Gastrocnemius medialis (tissue), 4 donors: ENCODE measurements around the gene ITGA11. TPM values are rescaled to one million over a fixed set of nuclear protein-coding genes. Genes with fewer than 3 reads are reported as not detected.

Source experiments
- ATAC-seq, 2 donors: fragments of 150-250 bp; one replicate each; pipeline ENCODE4 v1.9.1; 2016
- DNase-seq, 2 donors: peaks; one replicate each; pipeline ENCODE4 v3.0.0-alpha.2; 2019
- H3K27ac ChIP-seq, 4 donors: fragments of 200-600 bp; sonication (generic); 1 replicate in 1 of 4; 2 replicates in 3 of 4; pipeline ENCODE4 v1.5.1; 2016 to 2018; ENCODE audit warnings: mild to moderate bottlenecking in 2 of 4, moderate library complexity in 1 of 4
- H3K27me3 ChIP-seq, 3 donors: fragments of 200-600 bp; sonication (generic) in 2 of 3; 1 replicate in 1 of 3; 2 replicates in 2 of 3; pipeline versions ENCODE4 v1.5.1 to v1.6.0; 2016 to 2019; ENCODE audit warnings: mild to moderate bottlenecking in 1 of 3, moderate library complexity in 1 of 3
- H3K36me3 ChIP-seq, 2 donors: fragments of 200-600 bp; sonication (generic) in 1 of 2; one replicate each; pipeline ENCODE4 v1.5.1; 2017 to 2018
- H3K4me1 ChIP-seq, 2 donors: fragments of 200-600 bp; sonication (generic) in 1 of 2; one replicate each; pipeline ENCODE4 v1.5.1; 2016 to 2017; ENCODE audit warnings: mild to moderate bottlenecking in 2 of 2
- H3K4me3 ChIP-seq, 4 donors: fragments of 200-600 bp; sonication (generic) in 3 of 4; 1 replicate in 1 of 4; 2 replicates in 3 of 4; pipeline ENCODE4 v1.5.1; 2016 to 2019; ENCODE audit warnings: mild to moderate bottlenecking in 2 of 4
- H3K9me3 ChIP-seq, 3 donors: fragments of 200-600 bp; sonication (generic) in 2 of 3; 1 replicate in 1 of 3; 2 replicates in 2 of 3; pipeline ENCODE4 v1.5.1; 2016 to 2019
- POLR2A ChIP-seq, 2 donors: fragments of 450-650 bp; IDR thresholded peaks; one replicate each; pipeline ENCODE4 v1.6.1; 2017; ENCODE audit warnings: antibody characterized with exemption in 2 of 2, mild to moderate bottlenecking in 2 of 2, moderate library complexity in 2 of 2
- in situ Hi-C, 4 donors: fragments of 200-750 bp; cut with MboI; loops; one replicate each; pipeline versions ENCODE4 v1.15.0 to v1.8.0; 2017; ENCODE audit warnings: low sequenced_read_pairs in 4 of 4
- intact Hi-C: fragments of 100-400 bp; cut with DNase I; formaldehyde crosslinking; loops from one replicate; pipeline ENCODE4 v1.15.1; 2023; ENCODE audit warnings: low total_unique reads
- total RNA-seq, 4 donors: library from RNA; depleted of rRNA; stranded (reverse); fragments of >200 nt; gene quantifications; one replicate each; pipeline versions ENCODE4 v1.1.0 to v1.2.3, GENCODE V29; 2016
- TF ChIP-seq, protein P1 (sequence below), 5 experiments: fragments of 450-650 bp in 3 of 5; fragments of 200-600 bp in 2 of 5; sonication (generic) in 2 of 5; IDR thresholded peaks in 4 of 5; conservative IDR thresholded peaks in 1 of 5; 1 replicate in 4 of 5; 2 replicates in 1 of 5; pipeline ENCODE4 v1.5.1; 2016 to 2019; ENCODE audit warnings: antibody characterized with exemption in 5 of 5, mild to moderate bottlenecking in 3 of 5, moderate library complexity in 3 of 5

ITGA11 gene
- total RNA-seq, 4 donors from 2014 or later = 1.5 to 12.0 (median 2.5) TPM

DNA sequence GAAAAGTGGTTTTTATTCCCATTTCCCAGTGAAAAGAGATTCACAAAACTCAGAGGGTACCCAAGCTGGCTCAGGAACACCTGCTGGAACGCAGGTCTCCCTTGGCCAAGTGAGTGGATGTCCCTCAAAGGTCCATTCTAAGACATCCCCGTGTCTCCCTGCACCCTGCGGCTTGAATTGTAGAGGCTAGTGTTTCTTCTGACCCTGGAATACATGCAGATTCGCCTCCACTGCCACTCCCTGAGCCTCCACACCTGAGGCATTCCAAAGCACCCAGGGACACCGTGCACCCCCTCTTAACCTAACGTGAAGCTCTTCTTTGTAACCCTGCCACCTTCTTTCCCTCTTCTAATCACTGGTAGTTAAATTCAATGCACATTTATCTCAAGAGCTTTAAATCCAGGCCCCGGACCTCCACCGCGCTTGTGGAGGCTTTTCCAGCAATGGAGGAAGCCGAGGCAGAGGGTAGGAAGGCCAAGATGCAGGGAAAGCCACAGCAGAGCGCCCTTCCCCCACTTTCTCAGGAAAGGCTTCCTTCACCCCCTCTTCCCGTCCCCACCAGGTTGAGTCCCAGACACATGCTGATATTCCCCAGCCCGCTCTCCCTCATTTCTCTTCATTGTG, 590 bp upstream of the ITGA11 start:
- intact Hi-C loops (no loop called here), in situ Hi-C loops (no loop called here)
- DNase-seq (no peak), ATAC-seq (no peak)
- no peaks in the 10 kb centered on the region for H3K36me3 ChIP-seq
- H3K9me3 ChIP-seq = no peaks in the 10 kb centered on the region
- no peak overlapping the region for H3K27ac ChIP-seq
- H3K27me3 ChIP-seq = peaks cover 33 to 45% (median 34%) of the 10 kb centered on the region in 3 donors
- peaks cover 4 to 14% of the 10 kb centered on the region in 2 donors for H3K4me1 ChIP-seq
- TF ChIP-seq, protein P1, sequence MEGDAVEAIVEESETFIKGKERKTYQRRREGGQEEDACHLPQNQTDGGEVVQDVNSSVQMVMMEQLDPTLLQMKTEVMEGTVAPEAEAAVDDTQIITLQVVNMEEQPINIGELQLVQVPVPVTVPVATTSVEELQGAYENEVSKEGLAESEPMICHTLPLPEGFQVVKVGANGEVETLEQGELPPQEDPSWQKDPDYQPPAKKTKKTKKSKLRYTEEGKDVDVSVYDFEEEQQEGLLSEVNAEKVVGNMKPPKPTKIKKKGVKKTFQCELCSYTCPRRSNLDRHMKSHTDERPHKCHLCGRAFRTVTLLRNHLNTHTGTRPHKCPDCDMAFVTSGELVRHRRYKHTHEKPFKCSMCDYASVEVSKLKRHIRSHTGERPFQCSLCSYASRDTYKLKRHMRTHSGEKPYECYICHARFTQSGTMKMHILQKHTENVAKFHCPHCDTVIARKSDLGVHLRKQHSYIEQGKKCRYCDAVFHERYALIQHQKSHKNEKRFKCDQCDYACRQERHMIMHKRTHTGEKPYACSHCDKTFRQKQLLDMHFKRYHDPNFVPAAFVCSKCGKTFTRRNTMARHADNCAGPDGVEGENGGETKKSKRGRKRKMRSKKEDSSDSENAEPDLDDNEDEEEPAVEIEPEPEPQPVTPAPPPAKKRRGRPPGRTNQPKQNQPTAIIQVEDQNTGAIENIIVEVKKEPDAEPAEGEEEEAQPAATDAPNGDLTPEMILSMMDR (IDR thresholded peaks at IDR 0.05 in 4 of 5, conservative IDR thresholded peaks at IDR 0.05 in 1 of 5) = no peak
- TF ChIP-seq POLR2A (IDR thresholded peaks at IDR 0.05) = no peak
- H3K4me3 ChIP-seq = peak overlapping the region in 3 of 4 donors; percentile 42 to 53 (median 50)

DNA sequence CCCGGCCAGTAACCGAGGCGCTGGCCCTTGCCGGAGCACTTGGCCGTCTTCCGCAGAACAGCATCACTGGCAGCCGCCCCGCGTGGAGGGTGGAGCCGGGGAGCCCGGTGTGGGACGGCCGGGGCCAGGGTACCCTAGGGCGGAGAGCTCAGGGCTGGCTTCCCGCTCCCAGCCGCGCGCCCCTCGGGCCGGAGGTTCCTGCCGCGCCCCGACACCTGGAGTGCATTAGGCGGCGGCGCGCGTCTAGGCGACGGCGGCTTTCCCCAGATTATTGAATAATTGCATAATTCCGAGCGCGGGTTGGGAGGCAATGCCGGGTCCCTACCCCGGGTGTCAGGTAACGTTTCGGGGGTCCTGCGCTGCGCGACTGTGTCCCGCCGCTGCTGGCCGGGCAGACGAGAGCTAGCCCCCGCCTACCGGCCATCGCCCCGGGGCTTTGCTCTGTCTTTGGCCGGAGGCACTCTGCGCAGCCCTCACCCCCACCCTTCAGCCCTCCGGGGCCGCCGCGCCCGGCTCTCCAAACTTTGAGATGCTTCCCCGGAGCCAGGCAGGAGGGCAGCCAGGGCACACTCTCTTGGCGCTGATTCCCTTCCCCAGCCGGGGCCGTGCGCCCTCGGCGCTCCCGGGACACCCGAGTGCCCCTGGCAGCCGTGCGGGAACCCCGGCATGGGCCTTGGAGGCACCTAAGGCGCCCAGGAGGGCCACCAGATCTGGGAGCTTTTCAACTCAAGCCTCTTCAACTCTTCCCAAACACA, 749 bp downstream of the ITGA11 start:
- intact Hi-C loops = no loop called here

DNA sequence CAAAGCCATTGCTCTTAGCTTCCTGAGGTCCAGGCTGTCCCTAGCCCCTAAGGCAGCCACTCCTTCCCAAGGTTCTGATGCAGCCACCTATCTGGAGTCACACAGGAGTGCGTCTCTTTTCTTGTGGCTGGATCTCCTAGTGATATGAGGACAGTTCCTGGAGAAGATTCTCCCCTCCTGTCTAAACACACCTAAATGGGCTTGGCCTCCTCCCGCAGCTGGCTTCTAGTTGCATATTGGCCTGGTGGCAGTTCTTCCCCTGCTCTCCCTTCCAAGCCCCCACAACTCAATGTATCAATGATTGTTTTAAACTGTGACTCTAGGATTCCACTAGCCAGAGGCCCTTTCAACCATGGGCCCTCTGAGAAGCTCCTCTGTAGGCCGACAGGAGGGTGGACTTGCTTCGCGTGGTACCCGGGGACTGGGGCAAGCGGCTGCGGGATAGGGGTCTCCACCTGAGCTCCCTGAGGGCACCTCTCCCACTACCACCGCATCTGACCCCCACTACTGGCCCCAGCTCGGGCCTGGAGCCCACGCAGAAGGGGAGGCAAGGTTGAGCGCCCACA, 1.4 kb downstream of the ITGA11 start:
- H3K9me3 ChIP-seq = no peaks in the 10 kb centered on the region
- H3K4me3 ChIP-seq = peak overlapping the region; percentile 41 to 53 (median 46)
- H3K36me3 ChIP-seq = no peaks in the 10 kb centered on the region
- in situ Hi-C loops (no loop called here), intact Hi-C loops (no loop called here)
- peak overlapping the region; percentile 20 to 38 (median 30) for H3K27ac ChIP-seq
- ATAC-seq (no peak), DNase-seq (no peak)
- peaks cover 4 to 14% of the 10 kb centered on the region in 2 donors for H3K4me1 ChIP-seq
- peaks cover 32 to 41% (median 33%) of the 10 kb centered on the region in 3 donors for H3K27me3 ChIP-seq
- TF ChIP-seq, protein P1 (IDR thresholded peaks at IDR 0.05 in 4 of 5, conservative IDR thresholded peaks at IDR 0.05 in 1 of 5) = no peak
- no peak for TF ChIP-seq POLR2A (IDR thresholded peaks at IDR 0.05)

More for the DNA sequence above, 749 bp downstream of the ITGA11 start:
- no peaks in the 10 kb centered on the region for H3K36me3 ChIP-seq
- DNase-seq (no peak), ATAC-seq (peak in 1 of 2 donors; percentile 29)
- H3K4me3 ChIP-seq = peak overlapping the region; percentile 41 to 53 (median 46)
- H3K9me3 ChIP-seq = no peaks in the 10 kb centered on the region
- TF ChIP-seq POLR2A (IDR thresholded peaks at IDR 0.05) = no peak
- TF ChIP-seq, protein P1 (IDR thresholded peaks at IDR 0.05 in 4 of 5, conservative IDR thresholded peaks at IDR 0.05 in 1 of 5) = no peak
- H3K27ac ChIP-seq = peak overlapping the region; percentile 20 to 38 (median 30)
- peaks cover 32 to 45% (median 33%) of the 10 kb centered on the region in 3 donors for H3K27me3 ChIP-seq
- in situ Hi-C loops = no loop called here
- peaks cover 4 to 14% of the 10 kb centered on the region in 2 donors for H3K4me1 ChIP-seq

DNA sequence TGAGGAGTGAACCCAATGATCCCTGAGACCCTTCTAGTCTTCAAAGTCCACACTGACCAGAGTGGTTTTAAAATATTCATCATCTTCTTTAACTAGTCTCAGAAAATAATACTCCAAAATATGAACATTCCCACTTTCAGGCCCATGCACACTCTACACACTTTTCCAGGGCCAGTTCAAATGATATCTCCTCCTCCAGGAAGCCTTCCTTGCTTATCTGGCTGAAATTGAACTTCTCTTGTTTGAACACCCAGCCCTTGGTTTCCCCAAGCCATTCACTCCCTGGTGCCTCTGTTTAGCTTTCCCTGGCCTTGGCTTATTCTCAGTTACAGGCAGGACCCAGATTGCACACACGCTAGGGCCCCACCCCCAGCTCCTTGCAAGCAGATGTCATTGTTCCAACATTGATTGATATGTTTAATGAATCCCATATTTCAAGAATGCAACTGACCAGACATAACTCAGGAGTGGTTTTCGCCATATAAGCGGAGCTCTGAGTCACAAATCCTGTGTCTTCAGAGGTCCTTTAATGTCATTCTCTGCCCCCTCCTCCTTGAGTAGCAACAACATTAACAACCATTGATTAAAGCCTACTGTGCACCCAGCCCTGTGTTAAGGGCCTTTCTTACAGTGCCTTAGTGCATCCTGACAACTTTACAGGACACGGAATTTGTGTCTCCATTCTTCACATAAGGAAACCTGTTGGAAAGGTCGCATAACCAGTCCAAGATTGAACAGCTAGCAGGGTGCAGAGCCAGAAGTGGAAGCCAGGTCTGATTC, 2.1 kb downstream of the ITGA11 start:
- TF ChIP-seq, protein P1 (IDR thresholded peaks at IDR 0.05 in 4 of 5, conservative IDR thresholded peaks at IDR 0.05 in 1 of 5) = no peak
- TF ChIP-seq POLR2A (IDR thresholded peaks at IDR 0.05) = no peak
- Histone ChIP-seq H3K36me3 (no peaks in the 10 kb centered on the region), H3K4me1 (peaks cover 4 to 14% of the 10 kb centered on the region in 2 donors), H3K27me3 (peaks cover 32 to 37% (median 33%) of the 10 kb centered on the region in 3 donors), H3K27ac (no peak overlapping the region), H3K4me3 (no peak overlapping the region), H3K9me3 (no peaks in the 10 kb centered on the region)
- DNase-seq = no peak
- in situ Hi-C loops = no loop called here
- ATAC-seq = no peak
- intact Hi-C loops = no loop called here
